ENCODE data around the gene EPO.

GRCh38 chr7:100731937-100732636 is 11.8 kb downstream of the EPO start:
- no peak for TF ChIP-seq CTCF (IDR thresholded peaks at IDR 0.05; ENCODE audit: borderline replicate concordance, extremely low read depth, low read length, poor library complexity, severe bottlenecking)
- no peak for TF ChIP-seq EZH2 (IDR thresholded peaks at IDR 0.05; ENCODE audit: borderline replicate concordance, low read depth, low read length, severe bottlenecking)
